ENCODE results near the gene VAV2.

GRCh38 chr9:134005381-134005780 is 13.3 kb upstream of the VAV2 start:
- TF ChIP-seq ZNF8 (CRISPR knock-in tag; IDR thresholded peaks at IDR 0.05), result no peak
- TF ChIP-seq ESRRG (CRISPR knock-in tag; IDR thresholded peaks at IDR 0.05), result no peak
